Activated CD8-positive, alpha-beta memory T cell treated with anti-CD3 and anti-CD28 coated beads for 24 hours (primary cell): ENCODE measurements around the gene ITSN2.
"Not testable (repeated sequence)": the region's sequence is repeated elsewhere in the genome, so short reads cannot be mapped to it uniquely, and the experiment has no call there.

Experiments used
- DNase-seq: peaks from one replicate; pipeline ENCODE4 v3.0.0-alpha.2; 2020

Gene ITSN2

GRCh38 chr2:24209389-24210105, 150.8 kb downstream of the ITSN2 start:
- no peak for DNase-seq

GRCh38 chr2:24208490-24208889, 151.8 kb downstream of the ITSN2 start:
- DNase-seq = no peak

- DNase-seq = no peak
Measured at GRCh38 chr2:24207359-24207758, 153.0 kb downstream of the ITSN2 start.

- no peak for DNase-seq
Measured at GRCh38 chr2:24206714-24207113, 153.6 kb downstream of the ITSN2 start.

GRCh38 chr2:24206242-24206641, 154.1 kb downstream of the ITSN2 start:
- no peak for DNase-seq

- DNase-seq = no peak
Measured at GRCh38 chr2:24205131-24205530, 155.2 kb downstream of the ITSN2 start.

- no peak for DNase-seq
Measured at GRCh38 chr2:24204505-24204904, 155.8 kb downstream of the ITSN2 start.

- no peak for DNase-seq
Measured at GRCh38 chr2:24203787-24204150, 156.6 kb downstream of the ITSN2 start.

GRCh38 chr2:24203029-24203786, 157.1 kb downstream of the ITSN2 start:
- DNase-seq = no peak

GRCh38 chr2:24200799-24201198, 159.5 kb downstream of the ITSN2 start:
- no peak for DNase-seq

GRCh38 chr2:24199968-24200590, 160.3 kb downstream of the ITSN2 start:
- DNase-seq = no peak

GRCh38 chr2:24197213-24197612, 163.1 kb downstream of the ITSN2 start:
- DNase-seq = not testable (repeated sequence)

- DNase-seq = no peak
Measured at GRCh38 chr2:24191848-24192247, 168.5 kb downstream of the ITSN2 start.

GRCh38 chr2:24191156-24191555, 169.2 kb downstream of the ITSN2 start:
- DNase-seq = no peak

GRCh38 chr2:24190503-24190902, 169.8 kb downstream of the ITSN2 start:
- no peak for DNase-seq

- no peak for DNase-seq
Measured at GRCh38 chr2:24189551-24189950, 170.8 kb downstream of the ITSN2 start.

GRCh38 chr2:24183366-24184069, 176.8 kb downstream of the ITSN2 start:
- no peak for DNase-seq

GRCh38 chr2:24182507-24182906, 177.8 kb downstream of the ITSN2 start:
- no peak for DNase-seq

GRCh38 chr2:24181849-24182248, 178.5 kb downstream of the ITSN2 start:
- no peak for DNase-seq

- no peak for DNase-seq
Measured at GRCh38 chr2:24179683-24180082, 180.7 kb downstream of the ITSN2 start.

GRCh38 chr2:24176326-24176725, 184.0 kb downstream of the ITSN2 start:
- no peak for DNase-seq

- DNase-seq = no peak
Measured at GRCh38 chr2:24175631-24176187, 184.6 kb downstream of the ITSN2 start.

GRCh38 chr2:24174851-24175277, 185.5 kb downstream of the ITSN2 start, which contains the start of gene FAM228A:
Gene FAM228A, plus strand, starts transcription at chr2:24175053. Its CDS starts 428 bp downstream, at chr2:24175481.
- no peak for DNase-seq
